B cell (primary cell): Measurements from ENCODE around the gene GALNT18. TPM values are rescaled to one million over a fixed set of nuclear protein-coding genes. Genes with fewer than 3 reads are reported as not detected.

Experiments
- ATAC-seq: fragments of 200-7000 bp; cut with Tn5 transposase; one replicate; pipeline ENCODE4 v1.10.0; 2021; ENCODE audit warnings: low read depth, mild to moderate bottlenecking, moderate number of reproducible peaks, moderate library complexity
- CTCF ChIA-PET: fragments of 350-600 bp; sonication (Branson Sonifier 250); formaldehyde crosslinking; loops from one replicate; lab custom pipeline; 2021; ENCODE audit warnings: antibody characterized with exemption, inconsistent platforms; lab: Charles Lee
- POLR2A ChIA-PET: fragments of 350-600 bp; sonication (Branson Sonifier 250); formaldehyde crosslinking; loops from one replicate; lab custom pipeline; 2021; ENCODE audit warnings: antibody characterized with exemption; lab: Charles Lee
- DNase-seq: peaks from one replicate; pipeline ENCODE4 v3.0.0; 2013
- H2AFZ ChIP-seq: 2 replicates; pipeline ENCODE4 v1.6.1; 2012; ENCODE audit warnings: mild to moderate bottlenecking, low read depth, low read length; ENCODE audit not compliant: insufficient read depth, poor library complexity, severe bottlenecking
- H3K27ac ChIP-seq, 2 donors: 1 replicate in 1 of 2; 2 replicates in 1 of 2; pipeline ENCODE4 v1.5.1; 2012 to 2013; ENCODE audit warnings: low read length in 2 of 2, mild to moderate bottlenecking in 2 of 2, moderate library complexity in 1 of 2
- H3K27me3 ChIP-seq, 4 experiments: fragments of 200-600 bp in 1 of 4; sonication (generic) in 1 of 4; replicated peaks in 1 of 4; 1 replicate in 2 of 4; 2 replicates in 2 of 4; pipeline versions ENCODE4 v1.6.1 to v1.7.0; 2013 to 2016; ENCODE audit warnings: low read length in 3 of 4, mild to moderate bottlenecking in 2 of 4, mixed read lengths in 1 of 4, moderate library complexity in 1 of 4; ENCODE audit not compliant: insufficient read depth in 4 of 4, control insufficient read depth in 3 of 4; ENCODE audit errors: control extremely low read depth in 1 of 4
- H3K36me3 ChIP-seq, 2 experiments: replicated peaks in 1 of 2; 1 replicate in 1 of 2; 2 replicates in 1 of 2; pipeline versions ENCODE4 v1.6.1 to v1.7.1; 2013; ENCODE audit warnings: low read length in 1 of 2; ENCODE audit not compliant: insufficient read depth in 2 of 2, control insufficient read depth in 1 of 2; ENCODE audit errors: control extremely low read depth in 1 of 2, extremely low read depth in 1 of 2
- H3K4me1 ChIP-seq, 2 donors: fragments of 200-600 bp in 1 of 2; sonication (generic) in 1 of 2; 1 replicate in 1 of 2; 2 replicates in 1 of 2; pipeline versions ENCODE4 v1.5.1 to v1.6.1; 2013 to 2017; ENCODE audit warnings: low read length in 2 of 2; ENCODE audit not compliant: control insufficient read depth in 2 of 2, insufficient read depth in 2 of 2
- H3K4me2 ChIP-seq: replicated peaks from 2 replicates; pipeline ENCODE3; 2012; ENCODE audit warnings: mild to moderate bottlenecking, low read depth, low read length; ENCODE audit not compliant: poor library complexity, severe bottlenecking
- H3K4me3 ChIP-seq, 5 experiments: fragments of 200-600 bp in 1 of 5; sonication (generic) in 1 of 5; 1 replicate in 3 of 5; 2 replicates in 2 of 5; pipeline versions ENCODE4 v1.5.1 to v1.7.0; 2011 to 2016; ENCODE audit warnings: low read length in 4 of 5, mild to moderate bottlenecking in 4 of 5, low read depth in 2 of 5, control low read depth in 1 of 5, moderate library complexity in 1 of 5; ENCODE audit not compliant: insufficient read depth in 1 of 5; ENCODE audit errors: control extremely low read depth in 1 of 5, extremely low read depth in 1 of 5
- H3K79me2 ChIP-seq: fragments of 200-600 bp; sonication (generic); one replicate; pipeline ENCODE4 v1.6.0; 2016; ENCODE audit warnings: low read length; ENCODE audit not compliant: control insufficient read depth, insufficient read depth
- H3K9ac ChIP-seq: fragments of 200-600 bp; sonication (generic); 2 replicates; pipeline ENCODE4 v1.6.1; 2017; ENCODE audit warnings: mild to moderate bottlenecking, low read length, moderate library complexity
- H3K9me3 ChIP-seq, 3 donors: one replicate each; pipeline versions ENCODE4 v1.6.1 to v1.7.1; 2013; ENCODE audit warnings: low read length in 2 of 3; ENCODE audit not compliant: control insufficient read depth in 2 of 3, insufficient read depth in 1 of 3; ENCODE audit errors: control extremely low read depth in 1 of 3
- H4K20me1 ChIP-seq: 2 replicates; pipeline ENCODE4 v1.6.0; 2012; ENCODE audit warnings: mild to moderate bottlenecking, low read length; ENCODE audit not compliant: insufficient read depth, control insufficient read depth, poor library complexity, severe bottlenecking
- H3K27ac Mint-ChIP-seq: one replicate; pipeline ENCODE4 v1.8.0; 2021; ENCODE audit warnings: mixed read lengths
- H3K27me3 Mint-ChIP-seq: one replicate; pipeline ENCODE4 v1.8.0; 2021; ENCODE audit warnings: mixed read lengths
- H3K4me1 Mint-ChIP-seq: one replicate; pipeline ENCODE4 v1.8.0; 2021; ENCODE audit warnings: mixed read lengths
- H3K4me3 Mint-ChIP-seq: one replicate; pipeline ENCODE4 v1.8.0; 2021; ENCODE audit warnings: mixed read lengths
- H3K9me3 Mint-ChIP-seq: one replicate; pipeline ENCODE4 v1.8.0; 2022; ENCODE audit warnings: mixed read lengths; ENCODE audit not compliant: insufficient read depth
- CTCF ChIP-seq: fragments of 200-600 bp; IDR thresholded peaks from one replicate; pipeline ENCODE4 v1.8.0; 2022; ENCODE audit warnings: antibody characterized with exemption, mild to moderate bottlenecking
- EZH2 ChIP-seq: IDR thresholded peaks from 2 replicates; pipeline ENCODE4 v1.6.1; 2012; ENCODE audit warnings: borderline replicate concordance, low read depth, mild to moderate bottlenecking, moderate library complexity, low read length; ENCODE audit not compliant: insufficient read depth, poor library complexity, severe bottlenecking
- WGBS: methylation state at CpG from one replicate; pipeline ENCODE4 v1.1.5; 2013; ENCODE audit warnings: missing lambda C conversion rate; ENCODE audit not compliant: insufficient coverage; 5-methylcytosine and 5-hydroxymethylcytosine counted together
- intact Hi-C: fragments of 100-400 bp; cut with micrococcal nuclease; formaldehyde crosslinking; loops from one replicate; pipeline ENCODE4 v1.10.0; 2022
- polyA plus RNA-seq: library from polyadenylated mRNA; depleted of rRNA; stranded (reverse); fragments of >200 nt; gene quantifications from 2 replicates; pipeline ENCODE4 v1.2.3, GENCODE V29; 2012
- total RNA-seq, 2 donors: library from RNA; stranded (reverse); fragments of 120-200 nt in 1 of 2; gene quantifications; 1 replicate in 1 of 2; 2 replicates in 1 of 2; pipeline versions ENCODE4 v1.2.3 to v1.2.4, GENCODE V29; 2013 to 2022

The GALNT18 gene
- total and polyA plus RNA-seq, 2 donors (not counting 1 experiment from before 2014, with no cell fraction given): not detected

DNA sequence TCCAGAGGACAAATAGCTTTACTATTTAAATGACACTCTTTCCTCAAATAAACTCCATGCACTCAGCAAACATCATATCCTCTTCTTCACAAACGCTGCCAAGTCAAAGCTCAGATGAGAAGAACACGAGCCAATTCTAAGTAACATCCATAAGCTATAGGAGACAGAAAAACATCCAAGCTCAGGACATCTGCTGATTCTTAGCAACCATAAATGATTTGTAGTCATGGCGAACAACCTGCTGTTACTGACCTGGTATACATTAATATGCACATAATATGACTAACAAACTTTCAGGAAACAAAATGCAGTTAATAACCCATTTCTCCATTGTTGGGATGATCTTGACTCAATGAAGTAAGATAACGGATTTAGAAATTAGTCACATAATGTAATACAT, 6.7 kb downstream of the GALNT18 start:
- Mint-ChIP-seq H3K9me3 (no peaks in the 10 kb centered on the region), H3K4me3 (no peak overlapping the region), H3K27ac (no peak overlapping the region), H3K27me3 (peaks cover 66% of the 10 kb centered on the region), H3K4me1 (peaks cover 8% of the 10 kb centered on the region)
- Histone ChIP-seq H3K27ac (no peak overlapping the region), H4K20me1 (no peaks in the 10 kb centered on the region), H3K27me3 (peaks cover 0 to 23% (median 13%) of the 10 kb centered on the region in 4 experiments), H3K4me2 (no peak overlapping the region), H2AFZ (no peak overlapping the region), H3K36me3 (no peaks in the 10 kb centered on the region), H3K4me3 (no peak overlapping the region), H3K4me1 (peaks cover 0 to 4% of the 10 kb centered on the region in 2 donors), H3K9ac (no peak overlapping the region), H3K79me2 (no peaks in the 10 kb centered on the region), H3K9me3 (no peaks in the 10 kb centered on the region)
- TF ChIP-seq EZH2 (no peak), CTCF (no peak)
- ChIA-PET CTCF (no interaction called here), POLR2A (no interaction called here)
- intact Hi-C loops: no loop called here
- WGBS: 83% methylated on average over 1 of the region's 4 CpGs
- DNase-seq (no peak), ATAC-seq (no peak)

DNA sequence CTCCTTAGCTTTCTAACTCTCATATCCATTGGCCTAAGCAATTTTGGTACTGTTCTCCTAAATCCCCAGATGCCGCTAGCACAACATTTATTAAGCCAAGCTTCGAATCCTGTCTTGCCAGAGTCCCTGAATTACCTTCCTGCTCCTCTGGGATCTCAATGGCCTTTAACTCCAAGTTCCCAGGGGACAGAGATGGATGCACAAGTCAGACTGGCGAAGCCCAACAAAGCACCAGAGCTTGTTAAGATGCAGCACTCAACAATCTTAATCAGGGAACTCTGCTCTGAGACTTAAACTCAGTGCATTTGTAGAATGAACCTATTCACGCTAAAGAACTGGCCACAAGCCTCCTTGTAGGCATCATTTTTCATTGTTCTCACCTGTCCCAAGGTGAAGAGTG, 9.4 kb downstream of the GALNT18 start:
- Mint-ChIP-seq H3K27ac (no peak overlapping the region), H3K27me3 (peaks cover 48% of the 10 kb centered on the region), H3K4me3 (no peak overlapping the region), H3K9me3 (no peaks in the 10 kb centered on the region), H3K4me1 (no peaks in the 10 kb centered on the region)
- no peaks in the 10 kb centered on the region for H3K9me3 ChIP-seq
- no peak overlapping the region for H2AFZ ChIP-seq
- H3K4me1 ChIP-seq: no peaks in the 10 kb centered on the region
- no peaks in the 10 kb centered on the region for H4K20me1 ChIP-seq
- no peaks in the 10 kb centered on the region for H3K79me2 ChIP-seq
- H3K27ac ChIP-seq: no peak overlapping the region
- TF ChIP-seq CTCF (no peak), EZH2 (no peak)
- 83% methylated on average over 4 of the region's 4 CpGs for WGBS
- no peaks in the 10 kb centered on the region for H3K36me3 ChIP-seq
- ChIA-PET POLR2A (no interaction called here), CTCF (no interaction called here)
- H3K4me2 ChIP-seq: no peak overlapping the region
- DNase-seq: no peak
- H3K9ac ChIP-seq: no peak overlapping the region
- intact Hi-C loops: no loop called here
- H3K4me3 ChIP-seq: no peak overlapping the region
- no peak for ATAC-seq
- peaks cover 0 to 4% (median 1%) of the 10 kb centered on the region in 4 experiments for H3K27me3 ChIP-seq
